NT2/D1 (cell line): ENCODE data around the gene FAIM2.

ENCODE experiments used
- YY1 ChIP-seq: IDR thresholded peaks from 2 replicates; pipeline ENCODE4 v1.6.1; 2011; ENCODE audit not compliant: insufficient read length, insufficient read depth
- ZNF274 ChIP-seq: IDR thresholded peaks from 2 replicates; pipeline ENCODE4 v1.6.1; 2011; ENCODE audit warnings: mild to moderate bottlenecking, low read depth, low read length

DNA sequence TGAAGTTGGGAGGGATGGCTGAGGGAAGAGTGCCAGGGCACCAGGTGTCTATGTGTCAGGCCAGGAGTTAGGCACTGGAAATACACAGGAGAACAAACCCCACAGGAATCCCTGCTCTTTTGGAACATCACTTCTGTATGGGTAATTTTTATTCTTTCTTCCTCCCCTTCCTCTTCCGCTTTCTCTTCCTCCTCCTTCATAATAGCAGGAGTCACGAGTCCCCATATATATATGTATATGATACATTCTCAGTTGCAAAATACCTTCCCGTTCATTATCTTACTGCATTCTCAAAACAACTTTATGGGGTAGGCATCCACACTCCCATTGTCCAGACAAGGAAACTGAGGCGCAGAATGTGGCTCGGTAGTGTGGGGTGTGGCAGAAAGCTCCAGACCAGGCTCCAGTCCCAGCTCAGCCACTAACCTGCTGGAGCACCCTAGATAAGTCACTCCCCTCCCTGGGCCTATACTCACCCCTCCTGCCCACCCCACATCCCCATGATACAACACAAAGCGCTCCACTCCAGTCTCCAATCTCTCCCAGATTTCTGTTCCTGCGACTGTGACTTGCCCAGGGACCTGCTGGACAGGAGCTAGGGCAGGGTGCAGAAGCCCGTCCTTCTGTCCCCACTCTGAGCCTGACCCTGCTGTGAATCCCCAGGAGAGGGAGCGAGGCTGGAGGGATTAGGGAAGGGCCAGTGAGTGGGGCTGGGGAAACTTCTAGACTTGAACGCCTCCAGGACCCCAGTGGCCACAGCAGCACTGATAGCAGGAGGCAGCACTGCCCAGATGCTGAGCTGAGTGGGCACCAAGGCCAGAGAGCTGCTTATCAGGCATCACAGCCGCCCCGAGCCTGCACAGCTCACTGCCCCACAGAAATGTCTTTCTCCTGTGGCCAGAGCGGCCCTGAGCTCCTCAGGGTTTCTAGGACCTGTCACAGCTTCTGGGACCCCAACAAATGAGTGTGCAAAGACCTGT is 45.5 kb upstream of the FAIM2 start:
- TF ChIP-seq ZNF274, result no peak
- no peak for TF ChIP-seq YY1
